NCI-H1436 (cell line): ENCODE data around the gene DCHS2.

Experiments used
- DNase-seq: peaks from one replicate; lab custom pipeline; 2025; lab: John Stamatoyannopoulos, UW

DCHS2 gene

DNA sequence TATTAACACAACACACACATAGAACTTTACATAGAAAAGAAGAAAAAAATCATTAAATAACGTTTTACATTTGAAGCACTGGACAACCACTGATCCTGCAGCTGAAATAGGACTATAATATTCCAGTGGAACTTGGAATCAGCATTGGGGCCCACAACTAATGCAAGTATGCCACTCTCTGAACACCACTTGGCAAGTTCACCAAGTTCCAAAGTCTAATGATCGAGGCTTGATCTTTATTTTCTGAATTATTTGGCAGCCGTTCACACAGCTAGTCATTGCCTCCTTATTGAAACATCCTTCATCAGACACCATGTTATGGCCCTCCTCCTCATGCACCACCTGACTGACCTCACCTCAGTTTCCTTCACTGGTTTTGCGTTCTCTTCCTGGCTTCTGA is 107.6 kb downstream of the DCHS2 start:
- DNase-seq, result no peak

DNA sequence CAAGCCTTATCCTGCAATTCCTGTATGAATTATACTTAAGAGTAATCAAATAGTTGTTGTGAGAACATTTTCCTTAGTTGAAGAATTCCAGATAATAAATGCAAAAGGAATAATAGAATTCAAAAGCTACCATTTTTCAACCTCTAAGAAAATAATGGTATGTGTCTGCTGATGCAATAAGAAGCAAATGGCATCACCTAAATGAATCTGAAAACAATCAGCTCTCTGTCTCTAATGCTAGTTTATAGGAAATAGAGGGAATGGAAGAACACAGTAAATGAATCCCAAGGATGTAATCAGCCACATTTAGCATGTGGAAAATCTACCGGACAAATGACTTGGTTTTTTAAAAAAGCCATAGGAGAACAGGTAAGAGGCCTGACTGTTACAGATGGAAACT is 115.1 kb downstream of the DCHS2 start:
- DNase-seq, result no peak

DNA sequence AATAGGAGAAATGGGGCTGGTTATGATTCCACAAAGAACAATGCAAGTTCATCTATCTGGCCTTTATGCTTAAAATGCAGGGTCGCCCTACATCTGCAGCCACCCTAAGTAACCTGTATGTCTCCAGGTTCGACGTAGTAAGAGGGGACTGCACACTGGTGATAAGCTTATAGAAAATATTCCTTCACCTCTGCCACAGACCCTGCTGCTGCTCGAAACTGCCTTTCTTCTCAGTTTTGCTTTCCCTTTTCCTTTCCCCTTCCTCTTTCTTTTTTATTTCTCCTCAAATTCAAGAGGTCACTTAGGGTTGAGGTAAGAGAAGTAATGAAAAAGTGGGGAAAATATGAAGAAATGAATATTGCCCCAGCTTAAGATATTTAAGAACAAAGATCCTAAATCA is 123.5 kb downstream of the DCHS2 start:
- DNase-seq, result no peak

DNA sequence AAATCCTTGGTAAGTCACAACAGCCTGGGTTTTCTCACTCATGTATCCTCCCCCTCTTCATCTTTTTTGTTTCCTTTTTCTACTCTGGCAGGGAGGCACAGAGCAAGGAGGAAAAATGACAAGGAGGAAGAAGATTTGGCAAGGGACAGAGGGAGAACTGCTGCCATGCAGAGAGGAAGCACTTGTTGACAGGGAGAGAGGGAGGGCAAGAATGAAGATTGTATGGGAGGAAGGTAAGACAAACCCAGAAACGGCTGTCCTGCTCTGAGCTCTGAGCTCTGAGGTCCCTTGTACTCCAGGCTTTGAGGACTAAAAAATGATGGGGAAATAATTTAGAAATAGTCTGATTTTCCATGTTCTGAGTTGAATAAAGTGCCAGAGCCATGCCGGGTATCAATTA is 123.9 kb downstream of the DCHS2 start:
- no peak for DNase-seq

DNA sequence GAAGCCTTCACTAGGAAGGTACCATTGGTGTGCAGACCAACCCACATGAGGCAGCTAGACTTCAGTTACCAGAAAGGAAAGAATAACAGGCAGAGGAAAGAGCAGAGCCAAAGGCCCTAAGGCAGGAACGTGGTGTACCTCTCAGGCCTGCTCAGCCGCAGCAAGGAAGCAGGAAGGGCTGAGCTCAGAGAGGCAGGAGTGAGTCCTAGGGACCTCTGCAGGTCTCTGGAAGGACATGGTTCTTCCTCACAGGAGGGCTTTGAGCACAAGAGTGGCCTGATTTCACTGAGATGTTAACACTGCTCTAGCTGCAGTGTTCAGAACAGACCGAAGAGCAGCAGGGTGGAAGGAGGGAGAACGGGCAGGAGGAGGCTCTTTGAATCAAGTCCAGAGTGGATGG is 124.6 kb downstream of the DCHS2 start:
- no peak for DNase-seq

DNA sequence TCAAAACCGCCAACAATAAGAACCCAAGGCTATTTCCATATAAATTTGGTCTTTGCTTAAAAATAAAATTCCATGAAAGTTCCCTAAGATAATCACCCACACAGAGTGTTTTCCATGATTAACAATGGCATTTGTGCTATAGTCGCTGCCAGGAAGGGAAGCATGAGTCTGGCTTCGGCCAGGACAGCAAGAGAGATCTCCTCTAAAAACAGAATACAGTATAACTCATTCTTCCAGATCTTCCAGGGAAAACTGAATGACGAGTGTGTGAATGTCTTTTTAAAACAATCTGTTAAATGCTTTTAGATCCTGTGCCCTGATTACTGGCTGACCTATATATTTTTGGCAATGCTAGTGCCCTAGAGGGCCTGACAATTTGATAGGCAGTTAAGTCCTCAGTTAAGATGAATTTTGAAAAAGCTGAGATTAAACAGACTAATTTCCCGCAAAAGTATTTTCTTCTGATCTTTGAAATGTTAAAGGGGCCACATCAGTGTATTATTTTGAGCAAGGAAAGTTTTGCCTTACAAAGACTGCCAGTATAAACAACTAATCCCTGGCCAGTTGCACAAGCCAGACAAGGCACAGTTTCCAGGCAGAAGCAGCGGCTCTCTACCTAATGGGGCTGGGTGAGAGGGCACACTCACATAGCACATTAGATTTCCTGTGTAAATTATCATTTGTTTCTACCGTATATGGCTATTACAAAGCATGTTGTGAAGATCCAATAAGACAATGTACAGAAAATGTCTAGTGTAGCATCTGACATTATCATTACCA is 127.3 kb downstream of the DCHS2 start:
- DNase-seq, result no peak

DNA sequence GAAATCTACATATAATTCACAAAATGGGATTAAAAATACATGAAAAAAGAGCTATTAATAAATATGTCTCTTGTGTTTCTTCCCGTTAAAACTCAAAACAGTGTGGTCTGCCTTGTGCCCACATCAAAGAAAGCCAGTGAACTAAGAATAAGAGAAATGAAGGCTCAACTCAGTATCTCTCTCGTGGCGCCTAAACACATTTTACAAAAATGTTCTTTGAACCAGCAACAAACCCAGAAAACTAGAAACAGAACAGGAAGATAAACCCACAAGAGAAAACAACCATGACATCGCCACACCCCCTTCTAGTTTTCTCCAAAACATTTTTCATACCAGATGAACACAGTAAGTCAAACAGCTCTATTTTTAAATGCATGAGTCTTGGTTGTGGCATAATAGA is 130.1 kb downstream of the DCHS2 start:
- no peak for DNase-seq

DNA sequence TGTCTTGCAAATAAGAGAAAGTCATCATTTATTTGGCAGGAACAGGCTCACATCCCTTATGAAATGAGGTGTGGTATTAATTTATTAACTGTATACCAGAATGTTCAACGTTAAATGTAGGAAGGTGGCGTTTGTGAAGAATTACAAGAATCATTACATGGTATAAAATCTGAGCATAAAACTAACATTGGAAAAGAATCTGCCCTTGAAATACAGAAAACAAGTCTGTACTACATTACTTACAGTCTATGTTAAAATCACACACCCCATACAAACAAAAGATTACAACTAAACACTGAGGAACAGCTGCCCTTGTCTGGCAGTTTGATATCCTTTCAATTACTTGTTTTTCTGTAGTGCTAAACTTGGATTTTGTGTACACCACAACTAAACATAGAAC is 131.1 kb downstream of the DCHS2 start:
- DNase-seq, result no peak

DNA sequence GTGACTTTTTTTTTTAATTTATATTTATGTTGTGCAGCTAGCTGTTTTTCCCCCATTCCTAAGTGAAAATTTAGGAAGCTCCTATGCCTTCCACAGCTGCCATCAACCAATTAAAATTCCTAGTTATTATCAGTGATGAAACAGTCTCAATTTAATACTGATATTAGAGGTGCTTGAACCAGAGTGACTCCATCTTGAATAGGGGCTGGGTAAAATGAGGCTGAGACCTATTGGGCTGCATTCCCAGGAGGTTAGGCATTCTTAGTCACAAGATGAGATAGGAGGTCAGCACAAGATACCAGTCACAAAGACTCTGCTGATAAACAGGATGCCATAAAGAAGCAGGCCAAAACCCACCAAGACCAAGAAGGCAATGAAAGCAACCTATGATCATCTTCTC is 136.7 kb downstream of the DCHS2 start:
- DNase-seq, result no peak

DNA sequence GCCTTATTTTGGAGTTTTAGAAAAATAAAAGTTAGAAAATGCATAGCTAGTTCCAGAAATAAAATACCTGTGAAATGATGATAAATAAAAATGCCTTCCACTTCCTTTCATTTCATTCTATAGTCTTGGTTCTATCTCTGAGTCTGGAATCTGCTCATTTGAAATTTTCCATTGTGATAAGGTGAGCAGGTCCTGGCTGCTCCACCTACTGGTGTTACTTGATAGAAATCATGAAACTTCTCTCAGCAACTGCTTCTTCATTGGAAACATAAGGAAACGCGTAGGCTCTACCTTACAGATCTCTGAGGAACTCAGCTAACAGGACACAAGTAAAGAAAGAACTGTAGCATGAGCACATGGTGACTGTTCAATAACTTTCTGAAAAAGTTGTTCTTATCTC is 141.8 kb downstream of the DCHS2 start:
- DNase-seq, result no peak

DNA sequence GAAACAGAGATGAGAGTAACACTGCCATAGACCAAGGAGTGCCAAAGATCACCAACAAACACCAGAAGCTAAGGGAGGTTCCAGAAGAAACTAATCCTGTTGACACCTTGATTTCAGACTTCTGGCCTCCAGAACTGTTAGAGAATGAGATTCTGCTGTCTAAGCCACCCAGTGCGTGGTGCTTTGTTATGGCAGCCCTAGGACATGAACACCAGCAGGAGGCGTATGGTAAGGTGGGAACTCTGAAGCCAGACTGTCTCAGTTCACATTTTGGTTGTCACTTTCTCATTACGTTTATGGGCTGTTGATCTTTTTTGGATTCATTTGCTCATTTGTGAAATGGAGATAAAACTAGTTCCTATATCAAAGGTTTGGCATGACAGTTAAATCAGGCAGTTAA is 142.9 kb downstream of the DCHS2 start:
- DNase-seq, result no peak

DNA sequence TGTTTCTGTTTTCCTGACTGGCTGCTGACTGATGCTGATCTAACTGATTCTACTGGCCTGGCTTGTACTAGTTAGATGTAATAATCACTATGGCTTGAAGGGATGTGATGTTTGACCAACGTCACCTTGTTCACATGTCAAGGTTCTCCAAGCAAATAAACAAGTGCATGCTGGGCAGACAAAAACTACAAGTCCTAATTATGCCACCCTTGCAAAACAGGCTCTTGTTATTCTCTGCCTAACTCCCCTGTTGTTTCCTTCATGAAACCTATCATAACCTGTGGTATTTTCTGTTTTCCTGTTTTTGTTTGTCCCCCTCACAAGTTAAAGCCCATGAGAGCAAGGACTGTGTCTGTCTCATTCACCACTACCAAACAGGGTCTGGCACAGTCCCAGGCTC is 146.2 kb downstream of the DCHS2 start:
- DNase-seq, result no peak

DNA sequence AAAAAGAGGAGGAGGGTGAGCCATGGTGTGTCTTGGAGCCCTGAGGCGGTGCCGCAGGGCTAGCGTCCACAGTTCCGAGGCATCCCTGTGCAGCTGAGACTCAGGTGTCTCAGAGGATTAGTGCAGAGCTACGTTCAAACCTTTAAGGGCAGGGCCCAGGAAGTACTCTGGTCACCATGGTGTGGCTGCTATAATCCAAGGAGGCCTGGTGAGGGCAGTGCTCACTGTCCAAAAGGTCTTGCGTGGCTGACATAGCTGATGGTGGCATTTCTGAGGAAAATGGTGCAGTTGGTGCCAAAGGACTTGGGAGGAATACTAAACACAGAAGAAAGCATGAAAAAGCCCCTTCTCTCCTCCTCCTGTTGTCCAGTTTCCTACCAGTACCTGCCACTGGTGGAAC is 146.9 kb downstream of the DCHS2 start:
- DNase-seq, result no peak

DNA sequence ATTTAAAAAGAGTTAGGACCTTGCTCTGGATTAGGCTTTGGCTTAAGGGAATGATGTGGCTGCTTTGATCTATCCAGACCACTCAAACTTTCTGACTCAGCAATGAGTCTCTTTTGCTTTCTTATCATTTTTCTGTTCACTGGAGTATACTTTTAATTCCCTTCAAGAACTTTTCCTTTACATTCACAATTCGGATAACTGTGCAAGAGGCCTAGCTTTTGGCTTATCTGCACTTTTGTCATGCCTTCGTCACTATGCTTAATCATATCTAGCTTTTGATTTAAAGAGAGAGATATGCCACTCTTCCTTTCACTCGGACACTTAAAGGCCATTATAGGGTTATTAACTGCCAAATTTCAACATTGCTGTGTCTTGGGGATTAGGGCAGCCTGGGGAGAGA is 147.9 kb downstream of the DCHS2 start:
- DNase-seq, result no peak

DNA sequence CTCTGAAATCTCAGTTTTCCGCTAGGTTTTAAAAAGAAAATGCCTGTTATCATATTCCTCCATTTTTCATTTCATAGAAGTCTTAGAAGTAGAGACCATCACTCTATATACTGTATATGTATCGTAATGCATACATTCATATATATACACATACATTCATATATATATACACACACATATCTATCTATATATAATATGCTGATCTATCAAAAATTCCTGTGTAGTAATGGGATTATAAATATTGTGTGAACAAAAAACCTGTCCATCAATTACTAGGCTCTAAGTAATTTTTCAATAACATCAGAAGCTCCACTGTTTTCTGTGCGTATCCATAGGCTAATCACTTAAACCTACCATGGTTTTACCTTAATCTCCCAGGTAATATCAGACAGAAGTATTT is 150.2 kb downstream of the DCHS2 start:
- DNase-seq, result no peak

DNA sequence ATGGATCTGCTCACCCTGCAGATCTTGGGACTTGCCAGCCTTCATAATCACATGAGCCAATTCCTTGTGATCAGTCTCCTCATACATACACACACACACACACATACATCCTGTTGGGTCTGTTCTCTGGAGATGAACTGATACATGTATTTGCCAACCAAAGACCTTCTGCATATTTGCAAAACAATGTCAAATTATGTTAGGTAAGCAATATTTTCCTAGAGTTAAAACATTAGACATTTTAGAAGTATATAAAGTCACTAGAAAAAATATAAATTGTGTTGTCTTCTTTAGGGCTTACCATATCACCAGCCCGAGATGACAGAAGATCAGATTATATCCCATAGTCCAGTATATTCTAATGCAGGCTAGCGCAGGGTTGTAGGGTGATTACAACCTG is 156.0 kb downstream of the DCHS2 start:
- no peak for DNase-seq

DNA sequence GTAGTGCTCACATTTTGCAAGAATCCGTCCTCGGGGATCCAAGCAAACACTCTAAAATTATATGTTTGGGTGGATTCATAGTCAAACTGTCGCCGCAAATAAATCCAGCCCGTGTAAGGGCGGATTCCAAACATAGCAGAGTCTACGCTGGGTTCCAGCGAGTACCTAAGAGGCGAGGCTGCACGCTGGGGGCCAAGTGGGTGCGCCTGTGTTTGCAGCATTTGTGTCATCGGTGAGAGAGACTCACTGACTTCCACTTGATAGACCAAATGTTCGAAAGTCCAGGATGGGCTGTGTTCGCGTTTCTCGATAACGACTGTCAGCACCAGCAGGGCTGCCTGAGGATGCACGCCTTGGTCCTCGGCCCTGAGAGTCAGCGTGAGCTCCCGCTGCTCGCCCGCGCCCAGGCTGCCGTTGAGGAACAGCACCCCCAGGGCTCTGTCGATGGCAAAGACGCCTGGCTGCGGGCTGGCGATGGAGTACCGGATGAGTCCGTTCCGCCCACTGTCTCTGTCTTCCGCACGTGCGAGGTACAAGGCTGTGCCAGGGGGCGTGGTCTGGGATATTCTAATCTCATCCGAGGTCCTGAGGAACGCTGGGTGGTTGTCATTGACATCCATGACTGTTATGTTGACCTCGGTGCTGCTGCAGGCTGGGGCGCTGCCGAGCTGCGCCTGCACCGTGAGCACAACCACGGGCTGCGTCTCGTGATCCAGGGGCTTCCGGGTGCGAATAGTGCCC is 158.7 kb downstream of the DCHS2 start:
- no peak for DNase-seq

DNA sequence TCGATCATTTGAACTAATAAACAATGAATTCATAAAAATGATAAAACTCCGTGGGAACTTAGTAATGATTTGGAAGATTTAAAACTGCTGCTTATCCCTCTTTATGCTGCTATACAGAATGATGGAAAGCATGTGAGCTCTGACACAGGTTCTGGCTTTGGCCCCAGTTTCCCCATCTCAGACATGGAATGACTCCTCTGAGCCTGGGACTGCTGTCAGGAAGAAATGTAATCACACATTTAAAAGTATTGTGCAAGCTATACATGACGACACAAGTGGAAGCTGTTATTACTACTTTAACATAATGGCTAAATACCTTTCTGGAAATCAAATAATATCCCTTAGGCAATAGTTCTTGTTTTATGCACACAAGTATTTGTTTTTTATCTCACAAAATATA is 161.7 kb downstream of the DCHS2 start:
- DNase-seq, result no peak

DNA sequence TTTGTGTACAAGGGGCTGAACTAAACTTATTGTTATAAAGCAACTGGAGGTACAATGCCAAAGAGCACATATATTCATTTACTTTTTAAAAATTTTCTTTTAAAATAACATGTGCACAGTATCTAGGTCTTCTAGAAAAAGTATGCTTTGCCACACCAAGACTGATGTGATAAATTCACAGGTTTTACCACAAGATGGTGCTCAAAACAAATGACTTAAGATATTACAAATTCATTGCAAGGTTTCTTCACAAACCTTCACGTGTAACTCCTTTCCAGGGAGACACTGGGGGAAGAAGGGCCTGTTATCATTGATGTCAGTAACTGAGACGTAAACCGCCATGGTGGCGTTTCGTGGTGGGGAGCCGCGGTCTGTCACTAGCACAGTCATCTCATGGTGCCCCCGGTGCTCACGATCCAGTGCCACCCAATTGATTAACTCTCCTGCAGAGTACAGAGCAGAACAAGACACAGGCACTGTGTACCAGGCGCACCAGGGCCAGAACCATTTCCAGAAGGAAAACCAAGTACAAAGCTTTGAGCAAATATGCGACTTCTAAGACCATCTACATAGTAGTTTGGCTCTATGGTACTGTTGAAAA is 162.2 kb downstream of the DCHS2 start:
- DNase-seq, result no peak

DNA sequence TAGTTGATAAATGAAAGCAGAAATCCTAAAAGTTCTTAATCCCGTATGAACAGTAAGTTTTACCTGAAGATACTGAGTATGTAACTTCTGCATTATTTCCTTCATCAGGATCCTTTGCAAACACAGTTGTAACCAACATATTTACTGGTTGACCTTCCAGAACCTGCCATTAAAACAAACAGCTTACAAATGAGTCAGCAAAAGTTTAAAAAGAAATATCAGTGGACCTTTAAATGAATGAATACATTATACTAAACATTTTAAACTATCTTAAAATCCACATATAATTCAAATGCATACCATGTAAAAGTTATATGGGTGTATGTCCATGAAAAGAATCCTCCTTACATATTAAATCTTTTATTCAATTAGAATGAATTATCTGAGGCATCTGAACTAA is 163.6 kb downstream of the DCHS2 start:
- DNase-seq, result no peak

DNA sequence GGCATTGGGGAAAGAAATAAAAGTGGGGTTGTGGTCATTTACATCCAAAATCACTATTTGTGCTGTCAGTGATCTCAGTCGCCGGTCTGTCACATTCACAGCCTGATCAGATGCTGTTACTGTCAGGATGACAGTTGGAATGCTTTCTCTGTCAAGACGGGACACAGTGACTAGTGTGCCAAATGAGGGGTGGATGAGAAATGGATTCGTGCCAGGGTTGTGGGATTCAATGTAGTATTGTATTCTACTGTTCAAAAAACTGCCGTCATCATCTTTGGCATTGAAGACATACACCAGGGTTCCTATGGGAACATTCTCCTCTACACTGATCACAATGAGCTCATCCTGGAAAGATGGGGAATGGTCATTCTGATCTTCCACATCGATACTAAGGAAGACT is 171.1 kb downstream of the DCHS2 start:
- DNase-seq, result no peak

DNA sequence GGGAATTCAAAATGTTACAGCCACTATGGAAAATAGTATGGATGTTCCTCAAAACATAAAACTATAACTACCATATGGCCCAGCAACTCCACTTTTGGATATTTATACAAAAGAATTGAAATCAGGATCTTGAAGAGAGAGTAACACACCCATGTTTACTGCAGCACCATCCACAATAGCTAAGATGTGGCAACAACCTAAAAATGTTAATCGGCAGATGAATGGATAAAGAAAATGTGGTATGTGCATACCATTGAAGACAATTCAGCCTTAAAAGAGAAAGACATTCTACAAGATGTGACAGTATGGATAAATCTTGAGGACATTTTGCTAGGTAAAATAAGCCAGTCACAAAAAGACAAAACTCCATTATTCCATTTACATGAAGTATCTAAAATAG is 171.9 kb downstream of the DCHS2 start:
- no peak for DNase-seq

DNA sequence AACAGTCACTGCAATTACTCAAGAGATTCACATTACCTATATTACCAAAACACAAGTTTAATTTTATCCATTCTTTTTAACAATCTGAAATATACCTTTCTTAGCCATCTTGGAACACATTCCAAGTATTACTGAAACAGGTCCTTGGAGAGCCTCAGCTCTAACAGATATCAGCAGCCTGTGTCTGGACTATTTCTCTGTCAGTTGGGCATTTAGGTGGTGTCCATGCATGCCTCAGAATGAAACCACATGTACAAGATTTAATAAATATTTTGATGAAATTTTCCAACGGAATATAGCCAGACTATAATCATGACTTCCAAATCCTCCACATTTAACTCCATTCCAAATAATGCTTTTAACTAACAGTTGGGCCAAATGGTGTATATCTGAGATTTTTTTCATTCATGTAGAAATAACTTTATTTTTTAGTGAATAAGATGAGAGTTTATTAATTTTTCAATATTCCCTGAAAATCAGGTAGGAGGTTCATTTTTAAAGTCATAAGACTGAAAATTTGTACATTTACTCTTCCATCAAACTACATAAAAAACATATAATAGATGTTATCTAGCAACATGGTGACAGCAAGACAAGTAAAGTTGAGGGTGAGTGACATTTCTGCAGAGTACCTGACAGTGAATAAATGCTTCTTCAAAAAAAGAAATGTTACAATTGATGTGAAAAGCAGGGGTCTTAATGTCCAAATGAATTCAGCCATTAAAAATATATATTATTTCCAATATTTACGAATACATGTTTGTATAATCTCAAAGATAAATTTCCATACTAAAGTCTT is 174.2 kb downstream of the DCHS2 start:
- DNase-seq, result no peak
